Muscle layer of colon (tissue), 2 donors: Measurements from ENCODE around the gene EIF4E.
"Not testable (repeated sequence)": the region's sequence is repeated elsewhere in the genome, so short reads cannot be mapped to it uniquely, and the experiment has no call there.

Experiments used
- H3K27ac ChIP-seq: one replicate; pipeline ENCODE4 v1.7.0; 2013; ENCODE audit warnings: low read depth, mild to moderate bottlenecking, low read length, moderate library complexity
- H3K27me3 ChIP-seq, 2 donors: one replicate each; pipeline ENCODE4 v1.7.0; 2013; ENCODE audit warnings: low read length in 2 of 2, mild to moderate bottlenecking in 2 of 2; ENCODE audit not compliant: insufficient read depth in 2 of 2, control insufficient read depth in 1 of 2
- H3K36me3 ChIP-seq: one replicate; pipeline ENCODE4 v1.7.0; 2013; ENCODE audit warnings: mild to moderate bottlenecking, low read length; ENCODE audit not compliant: insufficient read depth
- H3K4me1 ChIP-seq: one replicate; pipeline ENCODE4 v1.7.0; 2013; ENCODE audit warnings: mild to moderate bottlenecking, low read length; ENCODE audit not compliant: insufficient read depth
- H3K4me3 ChIP-seq, 2 donors: one replicate each; pipeline ENCODE4 v1.7.0; 2013; ENCODE audit warnings: low read length in 2 of 2, low read depth in 1 of 2, mild to moderate bottlenecking in 1 of 2, moderate library complexity in 1 of 2
- H3K9ac ChIP-seq: one replicate; pipeline ENCODE4 v1.7.0; 2013; ENCODE audit warnings: low read length
- H3K9me3 ChIP-seq: one replicate; pipeline ENCODE4 v1.7.0; 2013; ENCODE audit warnings: mild to moderate bottlenecking, low read length
- donor health status: abdominal sarcoma.
- donor health status: Adenocarcinoma of cecum.

The EIF4E gene

DNA sequence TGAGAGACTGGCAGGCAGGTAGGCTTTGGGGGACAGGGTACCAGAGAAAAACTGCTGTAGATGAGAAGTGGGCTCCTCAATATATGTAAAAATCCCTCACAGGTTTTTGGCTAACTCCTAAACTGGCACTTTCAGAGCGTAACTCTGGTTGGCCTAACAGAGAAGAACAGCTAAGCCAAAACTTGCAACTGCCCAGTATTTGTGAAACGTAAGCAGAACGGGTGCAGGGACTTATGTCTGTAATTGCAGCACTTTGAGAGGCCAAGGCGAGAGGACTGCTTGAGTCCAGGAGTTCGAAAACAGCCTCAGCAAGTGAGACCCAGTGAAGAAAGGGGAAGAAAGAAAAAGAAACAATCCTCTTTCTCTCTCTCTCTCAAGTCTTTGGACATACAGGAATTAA is 25.0 kb downstream of the EIF4E start:
- H3K4me1 ChIP-seq: peaks cover 28% of the 10 kb centered on the region
- H3K4me3 ChIP-seq: no peak overlapping the region
- no peak overlapping the region for H3K9ac ChIP-seq
- H3K27ac ChIP-seq: no peak overlapping the region
- no peaks in the 10 kb centered on the region for H3K27me3 ChIP-seq
- no peaks in the 10 kb centered on the region for H3K9me3 ChIP-seq
- H3K36me3 ChIP-seq: peaks cover 9% of the 10 kb centered on the region

DNA sequence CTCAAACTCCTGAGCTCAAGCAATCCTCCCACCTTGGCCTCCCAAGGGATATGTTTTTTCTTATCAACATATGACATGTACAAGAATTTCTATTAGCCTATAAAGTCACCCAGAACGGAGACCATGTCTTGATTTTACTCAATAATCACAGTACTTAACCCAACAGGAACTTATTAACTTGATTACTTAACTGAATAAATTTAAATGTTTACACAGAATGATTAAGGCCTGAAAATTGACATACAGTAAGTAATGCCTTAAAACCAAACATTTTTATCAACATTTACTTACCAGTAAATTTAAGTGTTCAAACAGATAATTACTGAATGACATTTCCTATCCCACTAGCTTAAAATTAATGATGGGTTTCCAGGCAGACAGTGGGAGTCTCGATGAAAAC is 25.4 kb downstream of the EIF4E start:
- Histone ChIP-seq H3K9ac (no peak overlapping the region), H3K36me3 (peaks cover 9% of the 10 kb centered on the region)

DNA sequence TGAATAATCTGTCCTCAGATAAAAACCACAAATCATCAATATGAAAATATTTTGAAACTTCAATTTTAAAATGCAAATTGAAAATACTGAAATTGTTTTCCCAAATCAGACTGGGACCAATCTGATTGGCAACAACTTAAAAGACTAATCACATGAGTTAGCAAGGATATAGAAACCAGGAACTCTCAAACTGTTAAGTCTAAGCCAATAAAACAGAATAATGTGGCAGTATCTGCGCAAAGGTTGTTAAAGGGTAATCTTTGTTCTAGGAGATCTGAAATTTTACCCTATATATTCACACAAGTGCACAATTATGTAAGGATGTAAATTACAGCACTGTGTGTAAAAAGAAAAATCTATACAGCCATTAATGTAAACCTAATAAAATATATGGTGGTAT is 29.7 kb downstream of the EIF4E start:
- H3K9ac ChIP-seq: no peak overlapping the region
- no peaks in the 10 kb centered on the region for H3K9me3 ChIP-seq
- H3K27ac ChIP-seq: no peak overlapping the region
- H3K27me3 ChIP-seq: no peaks in the 10 kb centered on the region
- peaks cover 9% of the 10 kb centered on the region for H3K36me3 ChIP-seq
- no peak overlapping the region for H3K4me3 ChIP-seq
- H3K4me1 ChIP-seq: peaks cover 4% of the 10 kb centered on the region

More for the DNA sequence above, 25.4 kb downstream of the EIF4E start:
- Histone ChIP-seq H3K4me1 (peaks cover 24% of the 10 kb centered on the region), H3K4me3 (no peak overlapping the region), H3K9me3 (no peaks in the 10 kb centered on the region), H3K27ac (no peak overlapping the region), H3K27me3 (no peaks in the 10 kb centered on the region)

DNA sequence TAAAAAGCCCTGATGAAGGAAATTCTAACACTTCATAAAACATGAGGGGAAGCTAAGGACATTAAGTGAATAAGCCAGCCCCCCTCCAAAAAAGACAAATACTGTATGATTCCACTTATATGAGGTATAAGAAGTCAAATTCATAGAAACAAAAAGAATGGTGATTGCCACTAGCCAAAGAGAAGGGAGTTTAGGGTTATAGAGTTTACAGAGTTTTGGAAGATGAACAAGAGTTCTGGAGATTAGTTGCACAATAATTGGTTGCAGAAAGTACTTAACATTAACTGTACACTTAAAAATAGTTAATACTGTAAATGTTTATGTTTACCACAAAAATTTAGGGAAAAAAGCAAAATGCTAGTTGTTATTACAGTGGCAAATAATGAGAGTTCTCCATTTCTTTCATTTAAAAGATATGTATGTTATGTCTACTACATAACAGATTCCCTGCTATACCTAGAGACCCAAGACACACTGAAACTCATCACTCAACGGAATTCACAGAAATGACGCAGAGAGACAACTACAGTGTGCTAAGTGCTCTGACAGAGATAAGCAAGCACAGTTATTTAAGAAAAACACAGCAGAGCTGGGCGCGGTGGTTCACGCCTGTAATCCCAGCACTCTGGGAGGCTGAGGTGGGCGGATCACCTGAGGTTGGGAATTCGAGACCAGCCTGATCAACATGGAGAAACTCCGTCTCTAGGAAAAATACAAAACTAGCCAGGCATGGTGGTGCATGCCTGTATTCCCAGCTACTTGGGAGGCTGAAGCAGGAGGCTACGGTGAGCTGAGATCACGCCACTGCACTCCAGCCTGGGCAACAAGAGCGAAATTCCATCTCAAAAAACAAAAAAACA is 37.2 kb downstream of the EIF4E start:
- H3K9me3 ChIP-seq: no peaks in the 10 kb centered on the region
- H3K27ac ChIP-seq: no peak overlapping the region
- H3K9ac ChIP-seq: no peak overlapping the region
- no peaks in the 10 kb centered on the region for H3K4me1 ChIP-seq
- peaks cover under 1% of the 10 kb centered on the region for H3K36me3 ChIP-seq
- H3K4me3 ChIP-seq: no peak overlapping the region
- no peaks in the 10 kb centered on the region for H3K27me3 ChIP-seq

DNA sequence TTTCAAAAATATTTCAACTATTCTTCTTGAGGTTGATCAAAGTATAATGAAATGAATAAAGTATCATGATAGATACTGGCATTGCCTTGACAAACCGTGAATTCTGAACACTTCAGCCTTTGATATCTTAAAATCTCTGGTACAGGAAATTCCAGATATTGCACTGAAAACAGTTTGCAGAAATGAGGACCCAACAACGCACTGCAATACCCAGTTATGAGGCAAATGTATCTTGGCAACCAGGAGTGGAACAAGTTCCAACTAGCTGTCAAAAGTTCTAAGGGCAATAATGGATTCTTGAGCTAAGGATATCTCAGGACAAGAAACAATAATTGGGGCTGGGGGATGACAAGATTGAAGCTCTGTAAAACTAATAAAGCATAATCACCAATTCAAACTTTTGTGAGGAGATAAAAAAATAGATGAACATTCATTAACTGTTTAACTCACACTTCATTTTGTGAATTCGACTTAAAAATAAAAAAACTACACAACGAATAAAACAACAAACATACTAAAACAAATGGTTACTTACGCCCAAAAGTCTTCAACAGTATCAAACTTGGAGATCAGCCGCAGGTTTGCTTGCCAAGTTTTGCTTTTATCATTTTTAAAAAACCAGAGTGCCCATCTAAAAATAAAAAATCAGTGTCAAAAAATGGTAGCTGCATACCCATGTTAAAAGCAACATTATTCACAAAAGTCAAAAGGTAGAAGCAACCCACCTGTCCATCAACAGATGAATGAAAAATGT is 38.1 kb downstream of the EIF4E start:
- H3K27ac ChIP-seq: no peak overlapping the region
- H3K27me3 ChIP-seq: no peaks in the 10 kb centered on the region
- H3K36me3 ChIP-seq: peaks cover 9% of the 10 kb centered on the region
- no peaks in the 10 kb centered on the region for H3K9me3 ChIP-seq
- H3K9ac ChIP-seq: no peak overlapping the region
- H3K4me1 ChIP-seq: no peaks in the 10 kb centered on the region
- no peak overlapping the region for H3K4me3 ChIP-seq

DNA sequence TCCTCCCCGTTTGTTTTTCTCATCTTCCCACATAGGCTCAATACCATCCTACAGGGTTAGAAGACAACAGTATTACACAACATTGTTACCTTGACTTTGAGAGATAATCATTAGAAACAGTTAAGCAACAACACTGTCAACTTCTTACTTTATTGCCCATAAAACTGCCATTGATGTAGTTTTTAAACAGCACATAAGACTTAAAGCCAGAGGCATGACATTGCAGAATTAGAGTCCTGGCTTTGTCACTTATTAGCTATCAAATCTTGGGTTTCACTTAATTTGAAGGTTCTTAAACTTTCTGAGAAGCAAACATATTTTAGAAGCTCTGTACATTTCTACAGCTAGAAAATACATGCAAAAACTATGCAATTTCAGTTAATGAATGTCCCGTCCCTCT is 41.8 kb downstream of the EIF4E start:
- no peaks in the 10 kb centered on the region for H3K9me3 ChIP-seq
- peaks cover 18% of the 10 kb centered on the region for H3K36me3 ChIP-seq
- no peak overlapping the region for H3K4me3 ChIP-seq

DNA sequence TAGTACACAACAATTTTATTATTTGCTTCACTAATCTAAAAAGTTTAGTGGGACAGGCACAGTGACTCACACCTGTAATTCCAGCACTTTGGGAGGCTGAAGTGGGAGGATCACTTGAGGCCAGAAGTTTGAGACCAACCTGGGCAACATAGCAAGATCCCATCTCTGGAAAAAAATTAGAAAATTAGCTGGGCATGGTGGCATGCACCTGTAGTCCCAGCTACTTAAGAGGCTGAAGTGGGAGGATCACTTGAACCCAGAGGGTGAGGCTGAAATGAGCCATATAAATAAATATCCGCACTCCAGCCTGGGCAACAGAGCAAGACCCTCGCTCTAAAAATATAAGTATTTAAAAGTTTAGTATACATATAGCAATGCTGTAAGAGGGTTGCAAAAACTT is 42.6 kb downstream of the EIF4E start:
- H3K4me3 ChIP-seq, H3K9ac ChIP-seq, H3K9me3 ChIP-seq, H3K27ac ChIP-seq, H3K4me1 ChIP-seq, H3K27me3 ChIP-seq: not testable (repeated sequence)
- H3K36me3 ChIP-seq: peaks cover 18% of the 10 kb centered on the region

More for the DNA sequence above, 41.8 kb downstream of the EIF4E start:
- Histone ChIP-seq H3K27ac (no peak overlapping the region), H3K4me1 (no peaks in the 10 kb centered on the region), H3K27me3 (no peaks in the 10 kb centered on the region), H3K9ac (no peak overlapping the region)

DNA sequence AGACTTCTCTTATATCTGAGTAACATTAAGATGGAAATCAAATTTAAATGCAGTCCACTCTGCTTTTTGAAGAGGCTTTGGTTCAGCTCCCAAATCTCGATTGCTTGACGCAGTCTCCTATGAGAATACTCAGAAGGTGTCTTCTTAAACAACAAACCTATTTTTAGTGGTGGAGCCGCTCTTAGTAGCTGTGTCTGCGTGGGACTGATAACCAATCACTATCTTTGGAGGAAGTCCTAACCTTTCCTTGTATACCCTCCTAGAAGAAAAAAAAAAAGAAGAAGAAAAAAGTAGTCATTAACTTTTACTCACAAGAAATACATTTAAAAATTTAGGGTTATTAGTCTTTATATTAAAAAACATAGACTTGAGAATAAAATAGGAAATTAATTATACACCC is 48.0 kb downstream of the EIF4E start:
- H3K4me1 ChIP-seq, H3K36me3 ChIP-seq, H3K9ac ChIP-seq, H3K4me3 ChIP-seq, H3K27me3 ChIP-seq, H3K27ac ChIP-seq, H3K9me3 ChIP-seq: not testable (repeated sequence)

DNA sequence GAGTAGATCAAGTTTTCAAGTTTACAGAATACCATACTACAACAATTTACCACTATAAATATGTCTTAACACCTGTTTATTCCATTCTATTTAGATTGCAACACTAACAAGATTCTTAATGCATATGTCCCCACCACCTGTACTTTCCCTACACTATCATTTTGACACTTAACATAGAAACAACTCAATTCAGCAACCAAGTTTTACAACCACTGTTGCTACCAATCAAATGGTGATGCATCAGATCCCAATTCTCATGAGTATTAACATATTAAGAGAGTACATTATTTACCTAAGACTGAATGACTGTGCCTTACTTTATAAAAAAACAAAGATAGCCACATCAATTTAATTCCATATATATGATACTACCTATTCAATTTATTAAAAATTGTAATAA is 49.4 kb downstream of the EIF4E start:
- H3K4me3 ChIP-seq: no peak overlapping the region
- no peaks in the 10 kb centered on the region for H3K36me3 ChIP-seq

DNA sequence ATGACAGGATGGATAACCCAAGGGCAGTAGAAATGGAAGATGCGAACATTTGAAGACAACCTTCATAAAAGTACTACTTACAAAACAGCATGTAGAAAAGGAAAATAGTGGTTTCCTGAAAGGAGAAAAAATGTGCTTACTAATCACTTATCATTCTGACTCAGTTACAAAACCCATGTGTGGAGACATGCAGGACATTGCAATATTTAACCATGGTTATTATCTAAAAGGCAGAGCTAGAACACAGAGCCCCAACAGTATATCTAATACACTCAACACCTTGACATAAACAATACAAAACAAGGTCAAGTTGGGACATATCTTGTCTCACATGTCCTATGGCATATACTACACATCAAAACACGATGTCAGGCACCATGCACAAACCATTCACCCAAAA is 55.9 kb downstream of the EIF4E start:
- Histone ChIP-seq H3K9ac (no peak overlapping the region), H3K27me3 (no peaks in the 10 kb centered on the region), H3K27ac (no peak overlapping the region), H3K36me3 (no peaks in the 10 kb centered on the region), H3K9me3 (no peaks in the 10 kb centered on the region), H3K4me3 (no peak overlapping the region), H3K4me1 (no peaks in the 10 kb centered on the region)

More for the DNA sequence above, 49.4 kb downstream of the EIF4E start:
- Histone ChIP-seq H3K4me1 (no peaks in the 10 kb centered on the region), H3K27me3 (no peaks in the 10 kb centered on the region), H3K9me3 (no peaks in the 10 kb centered on the region), H3K9ac (no peak overlapping the region), H3K27ac (no peak overlapping the region)

DNA sequence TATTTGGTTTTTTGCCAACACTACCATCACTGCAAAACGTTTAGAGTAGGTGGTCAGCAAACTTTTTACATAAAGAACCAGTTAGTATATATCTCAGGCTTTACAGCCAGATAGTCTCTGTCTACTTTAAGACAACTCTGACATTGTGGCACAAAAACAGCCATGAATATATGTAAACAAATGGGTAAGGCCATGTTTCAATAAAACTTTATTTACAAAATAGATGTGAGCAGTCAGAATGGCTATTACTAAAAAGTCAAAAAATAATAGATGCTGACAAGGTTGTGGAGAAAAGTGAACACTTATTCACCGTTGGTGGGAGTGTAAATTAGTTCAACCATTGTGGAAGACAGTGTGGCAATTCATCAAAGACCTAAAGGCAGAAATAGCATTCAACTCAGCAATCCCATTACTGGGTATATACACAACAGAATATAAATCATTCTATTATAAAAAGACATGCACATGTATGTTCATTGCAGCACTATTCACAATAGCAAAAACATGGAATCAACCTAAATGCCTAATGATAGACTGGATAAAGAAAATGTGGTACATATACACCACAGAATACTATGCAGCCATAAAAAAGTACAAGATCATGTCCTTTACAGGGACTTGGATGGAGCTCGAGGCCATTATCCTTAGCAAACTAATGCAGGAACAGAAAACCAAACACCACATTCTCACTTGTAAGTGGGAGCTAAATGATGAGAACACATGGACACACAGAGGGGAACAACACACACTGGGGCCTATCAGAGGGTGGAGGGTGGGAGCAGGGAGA is 56.6 kb downstream of the EIF4E start:
- not testable (repeated sequence) for H3K27ac ChIP-seq, H3K36me3 ChIP-seq, H3K27me3 ChIP-seq, H3K4me1 ChIP-seq, H3K4me3 ChIP-seq, H3K9ac ChIP-seq, H3K9me3 ChIP-seq
